Type B pancreatic cell (in vitro differentiated cells): ENCODE data around the gene USP51. TPM values are rescaled to one million over a fixed set of nuclear protein-coding genes. Genes with fewer than 3 reads are reported as not detected.
"Not testable (repeated sequence)": the region's sequence is repeated elsewhere in the genome, so short reads cannot be mapped to it uniquely, and the experiment has no call there.

Source experiments
- DNase-seq: peaks from one replicate; pipeline ENCODE4 v3.0.0; 2021; ENCODE audit warnings: mixed read lengths; ENCODE audit not compliant: unreplicated experiment; ENCODE audit errors: extremely low spot score
- H3K27ac Mint-ChIP-seq: 2 replicates; pipeline ENCODE4 v1.8.0; 2021; ENCODE audit warnings: mild to moderate bottlenecking, mixed read lengths
- H3K27me3 Mint-ChIP-seq: 2 replicates; pipeline ENCODE4 v1.8.0; 2021; ENCODE audit warnings: mixed read lengths
- H3K36me3 Mint-ChIP-seq: 2 replicates; pipeline ENCODE4 v1.8.0; 2021; ENCODE audit warnings: mixed read lengths
- H3K4me1 Mint-ChIP-seq: one replicate; pipeline ENCODE4 v1.8.0; 2021; ENCODE audit warnings: mixed read lengths; ENCODE audit not compliant: unreplicated experiment
- H3K4me3 Mint-ChIP-seq: 2 replicates; pipeline ENCODE4 v1.8.0; 2021; ENCODE audit warnings: mild to moderate bottlenecking, mixed read lengths
- H3K9me3 Mint-ChIP-seq: 2 replicates; pipeline ENCODE4 v1.8.0; 2021; ENCODE audit warnings: mixed read lengths
- total RNA-seq: library from RNA; stranded (reverse); gene quantifications from 2 replicates; pipeline ENCODE4 v1.2.1, GENCODE V29; 2021; ENCODE audit warnings: low replicate concordance
- TF ChIP-seq, protein P1 (sequence below): fragments of 200-600 bp; sonication (generic); conservative IDR thresholded peaks from 2 replicates; pipeline ENCODE4 v1.5.0; 2021; ENCODE audit warnings: antibody characterized with exemption, mild to moderate bottlenecking

The USP51 gene
- total RNA-seq, 1 donor from 2014 or later, result 8.9 TPM

- not testable (repeated sequence) for H3K4me1 Mint-ChIP-seq, H3K27ac Mint-ChIP-seq, H3K27me3 Mint-ChIP-seq, H3K9me3 Mint-ChIP-seq, H3K36me3 Mint-ChIP-seq, DNase-seq, H3K4me3 Mint-ChIP-seq
Observed at GRCh38 chrX:55508410-55509152, 18.9 kb upstream of the USP51 start.

- not testable (repeated sequence) for H3K4me3 Mint-ChIP-seq, H3K27ac Mint-ChIP-seq, H3K9me3 Mint-ChIP-seq, H3K4me1 Mint-ChIP-seq, H3K36me3 Mint-ChIP-seq, DNase-seq, H3K27me3 Mint-ChIP-seq
Observed at GRCh38 chrX:55507699-55508098, 18.1 kb upstream of the USP51 start.

DNA sequence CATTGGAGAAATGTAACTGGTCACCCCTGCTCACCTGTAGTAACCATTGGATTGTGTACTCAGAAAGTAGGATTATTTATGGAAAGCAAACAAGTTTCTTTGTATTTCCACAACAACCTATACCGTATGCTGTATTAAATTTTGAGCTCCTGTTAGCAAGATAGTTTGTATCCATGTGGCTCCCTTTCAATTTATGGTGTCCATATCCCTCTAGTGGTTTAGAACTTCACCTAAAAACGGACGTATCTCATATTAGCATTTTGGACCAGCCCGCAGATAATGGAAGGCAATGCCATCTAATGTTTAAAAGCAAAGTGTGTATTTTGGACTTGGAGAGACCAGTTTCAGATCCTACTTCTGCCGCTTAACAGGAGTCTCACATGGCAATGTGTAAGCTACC is 17.4 kb upstream of the USP51 start:
- H3K36me3 Mint-ChIP-seq, H3K9me3 Mint-ChIP-seq, H3K27me3 Mint-ChIP-seq, H3K4me3 Mint-ChIP-seq, DNase-seq, H3K27ac Mint-ChIP-seq, H3K4me1 Mint-ChIP-seq: not testable (repeated sequence)

DNA sequence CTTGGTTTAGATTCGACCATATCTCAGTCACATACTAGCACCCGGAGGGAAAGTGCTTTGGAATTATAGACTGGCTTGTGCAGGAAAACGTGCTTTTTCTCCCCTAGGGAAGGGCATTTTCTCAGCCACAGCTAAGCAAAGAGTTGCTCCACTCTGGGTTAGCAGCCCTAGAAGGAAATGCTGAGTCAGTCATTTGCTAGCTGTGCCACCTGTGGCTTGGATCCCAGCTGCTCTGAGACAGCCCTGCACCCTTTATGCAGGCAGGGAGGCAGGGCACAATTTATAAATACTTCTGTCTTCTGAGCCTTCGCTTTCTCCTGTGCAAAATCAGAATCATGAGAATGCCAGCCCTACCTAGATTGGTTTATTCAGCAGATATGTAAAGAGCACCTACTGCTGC is 1.3 kb upstream of the USP51 start:
- TF ChIP-seq, protein P1, sequence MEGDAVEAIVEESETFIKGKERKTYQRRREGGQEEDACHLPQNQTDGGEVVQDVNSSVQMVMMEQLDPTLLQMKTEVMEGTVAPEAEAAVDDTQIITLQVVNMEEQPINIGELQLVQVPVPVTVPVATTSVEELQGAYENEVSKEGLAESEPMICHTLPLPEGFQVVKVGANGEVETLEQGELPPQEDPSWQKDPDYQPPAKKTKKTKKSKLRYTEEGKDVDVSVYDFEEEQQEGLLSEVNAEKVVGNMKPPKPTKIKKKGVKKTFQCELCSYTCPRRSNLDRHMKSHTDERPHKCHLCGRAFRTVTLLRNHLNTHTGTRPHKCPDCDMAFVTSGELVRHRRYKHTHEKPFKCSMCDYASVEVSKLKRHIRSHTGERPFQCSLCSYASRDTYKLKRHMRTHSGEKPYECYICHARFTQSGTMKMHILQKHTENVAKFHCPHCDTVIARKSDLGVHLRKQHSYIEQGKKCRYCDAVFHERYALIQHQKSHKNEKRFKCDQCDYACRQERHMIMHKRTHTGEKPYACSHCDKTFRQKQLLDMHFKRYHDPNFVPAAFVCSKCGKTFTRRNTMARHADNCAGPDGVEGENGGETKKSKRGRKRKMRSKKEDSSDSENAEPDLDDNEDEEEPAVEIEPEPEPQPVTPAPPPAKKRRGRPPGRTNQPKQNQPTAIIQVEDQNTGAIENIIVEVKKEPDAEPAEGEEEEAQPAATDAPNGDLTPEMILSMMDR, result no peak
- Mint-ChIP-seq H3K9me3 (no peaks in the 10 kb centered on the region), H3K27me3 (no peaks in the 10 kb centered on the region), H3K27ac (peak overlapping the region; percentile 41), H3K4me3 (peak overlapping the region; percentile 95), H3K36me3 (peaks cover 8% of the 10 kb centered on the region), H3K4me1 (peaks cover 6% of the 10 kb centered on the region)
- DNase-seq, result no peak

GRCh38 chrX:55490121-55490520 is 473 bp upstream of the USP51 start:
- DNase-seq, result no peak
- Mint-ChIP-seq H3K27ac (peak overlapping the region; percentile 92), H3K4me3 (peak overlapping the region; percentile 95), H3K4me1 (peaks cover 6% of the 10 kb centered on the region), H3K36me3 (peaks cover 8% of the 10 kb centered on the region), H3K9me3 (no peaks in the 10 kb centered on the region), H3K27me3 (no peaks in the 10 kb centered on the region)
- TF ChIP-seq, protein P1, result no peak

DNA sequence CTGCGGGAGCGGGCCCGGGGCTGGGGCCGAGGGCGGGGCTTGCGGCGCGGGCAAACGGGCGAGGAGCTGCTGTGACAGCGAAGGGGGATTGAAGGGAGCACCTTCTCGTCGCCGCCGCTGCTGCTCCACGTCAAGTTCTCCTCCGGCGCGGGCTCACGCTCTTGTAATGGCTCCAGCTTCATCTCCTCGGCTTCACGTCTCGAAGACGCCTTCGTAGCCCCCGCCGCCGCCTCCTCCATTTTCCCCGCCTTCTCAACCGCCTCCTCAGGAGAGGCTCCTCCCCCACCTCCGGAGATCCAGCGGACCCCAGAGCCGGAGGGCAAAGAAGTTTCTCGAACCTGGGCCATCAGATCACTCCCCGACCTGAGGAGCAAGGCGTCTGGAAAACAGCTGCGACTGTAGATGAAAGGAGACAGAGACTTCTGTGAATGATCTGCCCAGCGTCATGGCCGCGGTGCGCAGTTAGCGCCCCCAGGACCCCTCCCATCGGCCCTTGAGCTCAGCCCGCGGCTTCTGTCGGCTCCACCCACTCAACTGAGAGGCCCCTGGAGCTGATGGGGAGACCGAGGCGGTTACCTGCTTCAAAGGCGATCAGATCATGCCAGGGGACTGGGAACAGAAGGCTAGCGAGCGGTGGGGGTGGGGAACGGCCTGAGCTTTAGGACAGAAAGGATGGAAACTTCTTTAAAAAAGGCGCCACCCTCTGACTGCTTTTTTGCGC is 895 bp downstream of the USP51 start:
- Mint-ChIP-seq H3K27ac (peak overlapping the region; percentile 92), H3K4me3 (peak overlapping the region; percentile 95), H3K27me3 (no peaks in the 10 kb centered on the region), H3K4me1 (peaks cover 6% of the 10 kb centered on the region), H3K36me3 (peaks cover 8% of the 10 kb centered on the region), H3K9me3 (no peaks in the 10 kb centered on the region)
- no peak for DNase-seq
- TF ChIP-seq, protein P1, result no peak

GRCh38 chrX:55488006-55488592 is 1.5 kb downstream of the USP51 start:
- Mint-ChIP-seq H3K27ac (peak overlapping the region; percentile 76), H3K9me3 (no peaks in the 10 kb centered on the region), H3K36me3 (peaks cover 8% of the 10 kb centered on the region), H3K4me3 (peak overlapping the region; percentile 84), H3K4me1 (peaks cover 6% of the 10 kb centered on the region), H3K27me3 (no peaks in the 10 kb centered on the region)
- TF ChIP-seq, protein P1, result no peak
- DNase-seq, result no peak
